Activated T-cell treated with anti-CD3 and anti-CD28 coated beads for 4 hours (primary cell): ENCODE data around the gene MAMDC4.
A peak's percentile ranks its signal among the peaks of the same experiment; 100 is the strongest.

Experiments used
- DNase-seq: peaks from one replicate; pipeline ENCODE4 v3.0.0-alpha.2; 2020

Gene MAMDC4

GRCh38 chr9:136896027-136896426, 43.9 kb downstream of the MAMDC4 start:
- no peak for DNase-seq

GRCh38 chr9:136898483-136899100, 46.4 kb downstream of the MAMDC4 start:
- no peak for DNase-seq

DNA sequence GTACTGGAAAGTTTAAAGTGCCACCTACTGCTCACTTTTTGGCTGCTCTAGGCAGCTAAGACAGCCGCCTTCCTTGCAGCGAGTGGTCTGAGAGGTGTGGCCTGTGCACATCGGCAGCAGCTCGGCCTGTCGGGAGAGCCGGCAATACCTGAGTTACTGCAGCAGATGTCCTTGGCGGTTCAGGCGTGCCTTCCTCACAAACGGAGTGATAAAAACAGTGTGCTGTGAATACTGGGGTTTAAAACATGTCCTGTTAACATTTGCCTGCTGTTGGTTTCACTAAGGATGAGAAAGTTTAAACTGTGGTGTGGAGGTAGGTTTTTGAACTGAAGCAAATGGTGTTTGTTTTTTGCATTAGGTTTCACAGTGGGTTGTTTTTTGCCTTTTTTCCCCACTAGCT, 47.0 kb downstream of the MAMDC4 start:
- DNase-seq = no peak

DNA sequence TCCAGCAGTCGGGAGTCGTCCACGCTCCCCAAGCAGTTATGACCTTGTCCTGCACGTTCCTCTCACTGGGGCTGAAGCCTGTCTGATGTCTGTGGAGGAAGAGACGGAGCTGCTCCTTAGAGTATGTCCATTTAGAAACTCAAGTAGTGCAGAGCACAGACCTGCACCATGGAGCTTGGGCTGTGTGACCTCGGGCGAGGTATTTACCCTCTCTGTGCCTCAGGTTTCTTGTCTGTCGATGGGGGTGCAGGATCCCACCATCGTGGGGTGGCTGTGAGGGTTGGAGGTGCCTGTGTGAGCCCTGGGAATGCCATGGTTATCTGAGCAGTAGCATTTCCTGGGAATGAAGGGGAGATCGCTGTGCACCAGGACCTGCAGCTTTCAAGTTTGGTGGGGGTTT, 48.4 kb downstream of the MAMDC4 start:
- no peak for DNase-seq

DNA sequence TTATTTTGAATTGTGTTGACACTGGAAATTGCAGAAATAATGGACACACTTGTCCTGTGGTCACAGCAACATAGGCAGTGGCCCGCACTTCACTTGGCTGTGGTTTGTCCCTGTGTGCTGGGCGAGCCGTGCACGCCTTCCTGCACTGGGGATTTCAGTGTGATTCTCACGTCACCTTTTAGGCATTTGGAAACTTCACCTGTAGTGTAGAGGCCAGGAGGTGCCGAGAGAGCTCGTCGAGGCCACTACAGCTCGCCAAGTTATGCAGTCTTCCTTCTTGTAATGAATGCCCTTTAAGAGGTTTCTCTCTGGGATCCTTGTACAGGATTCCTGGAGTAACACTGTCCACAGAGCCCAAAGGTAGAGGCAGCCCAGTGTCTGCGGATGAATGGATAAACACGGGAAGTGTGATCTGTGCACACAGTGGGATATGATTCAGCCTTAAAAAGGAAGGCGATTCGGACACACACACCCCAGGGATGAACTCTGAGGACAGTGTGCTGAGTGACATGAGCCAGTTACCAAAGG, 48.9 kb downstream of the MAMDC4 start:
- DNase-seq = no peak

GRCh38 chr9:136901516-136902258, 49.5 kb downstream of the MAMDC4 start:
- peak; percentile 78 for DNase-seq

GRCh38 chr9:136902259-136902821, 50.2 kb downstream of the MAMDC4 start:
- peak; percentile 76 for DNase-seq

DNA sequence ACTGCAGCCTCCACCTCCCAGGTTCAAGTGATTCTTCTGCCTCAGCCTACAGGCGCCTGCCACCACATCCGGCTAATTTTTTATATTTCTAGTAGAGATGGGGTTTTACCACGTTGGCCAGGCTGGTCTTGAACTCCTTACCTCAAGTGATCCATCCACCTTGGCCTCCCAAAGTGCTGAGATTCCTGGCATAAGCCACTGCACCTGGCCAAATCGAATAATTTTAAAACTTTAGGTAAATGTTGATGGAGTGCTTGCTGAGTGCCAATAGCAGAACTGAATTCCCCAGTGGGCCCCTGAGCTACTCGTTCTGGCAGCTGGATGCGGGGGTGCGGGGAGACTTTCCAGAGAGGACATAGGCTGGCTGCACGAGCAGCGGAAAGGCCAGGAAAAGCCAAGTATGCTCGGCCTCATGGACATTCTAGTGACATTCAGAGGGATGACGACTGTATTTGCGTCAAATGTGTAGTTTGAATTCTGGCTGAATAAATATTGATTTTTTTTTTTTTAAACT, 51.0 kb downstream of the MAMDC4 start:
- no peak for DNase-seq

- no peak for DNase-seq
Measured at GRCh38 chr9:136906266-136906665, 54.1 kb downstream of the MAMDC4 start.

GRCh38 chr9:136907011-136907914, 55.1 kb downstream of the MAMDC4 start:
- DNase-seq = no peak
